SK-N-SH (cell line): Measurements from ENCODE around the gene SLC23A3.

Source experiments
- MXI1 ChIP-seq: IDR thresholded peaks from 2 replicates; pipeline ENCODE4 v1.6.1; 2012; ENCODE audit warnings: mild to moderate bottlenecking, low read depth, low read length, improper control_type of control experiment
- TF ChIP-seq, protein P1 (sequence below): fragments of 200-600 bp; sonication (generic); IDR thresholded peaks from 2 replicates; pipeline ENCODE4 v1.6.1; 2017; ENCODE audit warnings: antibody characterized with exemption, mild to moderate bottlenecking, moderate library complexity
- TF ChIP-seq, protein P2 (sequence below): fragments of 150-350 bp; IDR thresholded peaks from 2 replicates; pipeline ENCODE4 v1.6.1; 2017; ENCODE audit warnings: antibody characterized with exemption, low read length, low read depth, borderline replicate concordance
- TF ChIP-seq, protein P3 (sequence below): IDR thresholded peaks from 2 replicates; pipeline ENCODE4 v1.6.1; 2012; ENCODE audit warnings: mild to moderate bottlenecking, low read depth, low read length, moderate library complexity
- TF ChIP-seq, protein P4 (sequence below): IDR thresholded peaks from 2 replicates; pipeline ENCODE4; 2012

DNA sequence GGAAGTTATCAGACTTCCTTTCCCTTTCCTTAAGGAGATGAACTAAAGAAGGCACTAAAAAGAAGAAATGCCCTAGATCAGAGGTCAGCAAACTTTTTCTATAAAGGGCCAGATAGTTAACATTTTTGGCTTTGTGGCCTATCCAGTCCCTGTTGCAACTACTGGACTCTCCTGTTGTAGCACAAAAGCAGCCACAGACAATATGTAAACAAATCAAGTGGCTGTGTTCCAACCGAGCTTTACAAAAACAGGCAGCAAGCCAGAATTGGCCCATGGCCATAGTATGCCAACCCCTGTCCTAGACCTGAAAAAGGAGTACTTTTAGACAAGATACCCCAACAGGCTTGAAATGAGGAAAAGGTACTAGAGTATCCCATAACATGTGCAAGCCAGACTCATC lies 20.2 kb downstream of the SLC23A3 start:
- TF ChIP-seq, protein P1, sequence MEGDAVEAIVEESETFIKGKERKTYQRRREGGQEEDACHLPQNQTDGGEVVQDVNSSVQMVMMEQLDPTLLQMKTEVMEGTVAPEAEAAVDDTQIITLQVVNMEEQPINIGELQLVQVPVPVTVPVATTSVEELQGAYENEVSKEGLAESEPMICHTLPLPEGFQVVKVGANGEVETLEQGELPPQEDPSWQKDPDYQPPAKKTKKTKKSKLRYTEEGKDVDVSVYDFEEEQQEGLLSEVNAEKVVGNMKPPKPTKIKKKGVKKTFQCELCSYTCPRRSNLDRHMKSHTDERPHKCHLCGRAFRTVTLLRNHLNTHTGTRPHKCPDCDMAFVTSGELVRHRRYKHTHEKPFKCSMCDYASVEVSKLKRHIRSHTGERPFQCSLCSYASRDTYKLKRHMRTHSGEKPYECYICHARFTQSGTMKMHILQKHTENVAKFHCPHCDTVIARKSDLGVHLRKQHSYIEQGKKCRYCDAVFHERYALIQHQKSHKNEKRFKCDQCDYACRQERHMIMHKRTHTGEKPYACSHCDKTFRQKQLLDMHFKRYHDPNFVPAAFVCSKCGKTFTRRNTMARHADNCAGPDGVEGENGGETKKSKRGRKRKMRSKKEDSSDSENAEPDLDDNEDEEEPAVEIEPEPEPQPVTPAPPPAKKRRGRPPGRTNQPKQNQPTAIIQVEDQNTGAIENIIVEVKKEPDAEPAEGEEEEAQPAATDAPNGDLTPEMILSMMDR = no peak
- no peak for TF ChIP-seq MXI1
- TF ChIP-seq, protein P2, sequence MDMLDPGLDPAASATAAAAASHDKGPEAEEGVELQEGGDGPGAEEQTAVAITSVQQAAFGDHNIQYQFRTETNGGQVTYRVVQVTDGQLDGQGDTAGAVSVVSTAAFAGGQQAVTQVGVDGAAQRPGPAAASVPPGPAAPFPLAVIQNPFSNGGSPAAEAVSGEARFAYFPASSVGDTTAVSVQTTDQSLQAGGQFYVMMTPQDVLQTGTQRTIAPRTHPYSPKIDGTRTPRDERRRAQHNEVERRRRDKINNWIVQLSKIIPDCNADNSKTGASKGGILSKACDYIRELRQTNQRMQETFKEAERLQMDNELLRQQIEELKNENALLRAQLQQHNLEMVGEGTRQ = no peak
- TF ChIP-seq, protein P3, sequence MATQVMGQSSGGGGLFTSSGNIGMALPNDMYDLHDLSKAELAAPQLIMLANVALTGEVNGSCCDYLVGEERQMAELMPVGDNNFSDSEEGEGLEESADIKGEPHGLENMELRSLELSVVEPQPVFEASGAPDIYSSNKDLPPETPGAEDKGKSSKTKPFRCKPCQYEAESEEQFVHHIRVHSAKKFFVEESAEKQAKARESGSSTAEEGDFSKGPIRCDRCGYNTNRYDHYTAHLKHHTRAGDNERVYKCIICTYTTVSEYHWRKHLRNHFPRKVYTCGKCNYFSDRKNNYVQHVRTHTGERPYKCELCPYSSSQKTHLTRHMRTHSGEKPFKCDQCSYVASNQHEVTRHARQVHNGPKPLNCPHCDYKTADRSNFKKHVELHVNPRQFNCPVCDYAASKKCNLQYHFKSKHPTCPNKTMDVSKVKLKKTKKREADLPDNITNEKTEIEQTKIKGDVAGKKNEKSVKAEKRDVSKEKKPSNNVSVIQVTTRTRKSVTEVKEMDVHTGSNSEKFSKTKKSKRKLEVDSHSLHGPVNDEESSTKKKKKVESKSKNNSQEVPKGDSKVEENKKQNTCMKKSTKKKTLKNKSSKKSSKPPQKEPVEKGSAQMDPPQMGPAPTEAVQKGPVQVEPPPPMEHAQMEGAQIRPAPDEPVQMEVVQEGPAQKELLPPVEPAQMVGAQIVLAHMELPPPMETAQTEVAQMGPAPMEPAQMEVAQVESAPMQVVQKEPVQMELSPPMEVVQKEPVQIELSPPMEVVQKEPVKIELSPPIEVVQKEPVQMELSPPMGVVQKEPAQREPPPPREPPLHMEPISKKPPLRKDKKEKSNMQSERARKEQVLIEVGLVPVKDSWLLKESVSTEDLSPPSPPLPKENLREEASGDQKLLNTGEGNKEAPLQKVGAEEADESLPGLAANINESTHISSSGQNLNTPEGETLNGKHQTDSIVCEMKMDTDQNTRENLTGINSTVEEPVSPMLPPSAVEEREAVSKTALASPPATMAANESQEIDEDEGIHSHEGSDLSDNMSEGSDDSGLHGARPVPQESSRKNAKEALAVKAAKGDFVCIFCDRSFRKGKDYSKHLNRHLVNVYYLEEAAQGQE = no peak
- TF ChIP-seq, protein P4, sequence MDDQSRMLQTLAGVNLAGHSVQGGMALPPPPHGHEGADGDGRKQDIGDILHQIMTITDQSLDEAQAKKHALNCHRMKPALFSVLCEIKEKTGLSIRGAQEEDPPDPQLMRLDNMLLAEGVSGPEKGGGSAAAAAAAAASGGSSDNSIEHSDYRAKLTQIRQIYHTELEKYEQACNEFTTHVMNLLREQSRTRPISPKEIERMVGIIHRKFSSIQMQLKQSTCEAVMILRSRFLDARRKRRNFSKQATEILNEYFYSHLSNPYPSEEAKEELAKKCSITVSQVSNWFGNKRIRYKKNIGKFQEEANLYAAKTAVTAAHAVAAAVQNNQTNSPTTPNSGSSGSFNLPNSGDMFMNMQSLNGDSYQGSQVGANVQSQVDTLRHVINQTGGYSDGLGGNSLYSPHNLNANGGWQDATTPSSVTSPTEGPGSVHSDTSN = no peak
